ENCODE results near the gene MAML3.
"Not testable (repeated sequence)": the region's sequence is repeated elsewhere in the genome, so short reads cannot be mapped to it uniquely, and the experiment has no call there.

Gene MAML3

DNA sequence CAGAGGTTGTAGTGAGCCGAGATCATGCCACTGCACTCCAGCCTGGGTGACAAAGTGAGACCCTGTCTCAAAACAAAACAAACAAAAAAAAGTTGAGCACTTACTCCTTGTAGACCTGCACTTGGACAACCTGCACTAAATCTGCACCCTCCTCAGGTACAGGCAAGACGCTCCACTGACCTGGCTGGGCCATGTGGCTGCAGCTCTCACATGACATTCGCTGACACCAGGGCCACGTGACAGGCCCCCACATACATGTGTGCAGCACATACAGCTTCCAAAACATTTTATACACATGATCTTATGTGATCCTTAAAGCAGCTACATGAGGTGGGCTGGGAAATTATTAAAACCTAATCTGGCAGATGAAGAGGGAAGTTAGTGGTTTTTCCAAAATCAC, 425.8 kb downstream of the MAML3 start:
- no peak for DNase-seq (ENCODE audit: low read depth in 2 of 2)

DNA sequence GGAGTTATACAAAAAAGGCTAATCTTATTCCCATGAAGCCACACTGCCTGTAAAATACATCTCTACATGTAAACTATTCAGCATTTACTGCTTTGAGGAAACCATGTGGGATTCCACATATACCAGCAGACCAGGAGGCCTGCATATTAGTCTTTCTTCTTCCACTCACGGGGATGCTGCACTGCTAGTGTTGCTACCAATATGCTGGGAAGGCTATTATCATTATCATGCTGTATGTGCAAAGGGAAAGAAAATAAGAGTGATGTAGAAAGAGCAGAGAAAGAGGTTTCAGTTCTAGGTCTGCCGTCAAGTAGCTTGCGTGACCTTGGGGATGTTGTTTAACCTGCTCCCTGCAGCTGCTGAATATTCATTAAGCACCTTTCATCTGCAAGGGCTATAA, 427.4 kb downstream of the MAML3 start:
- no peak for DNase-seq (ENCODE audit: low read depth in 2 of 2)

DNA sequence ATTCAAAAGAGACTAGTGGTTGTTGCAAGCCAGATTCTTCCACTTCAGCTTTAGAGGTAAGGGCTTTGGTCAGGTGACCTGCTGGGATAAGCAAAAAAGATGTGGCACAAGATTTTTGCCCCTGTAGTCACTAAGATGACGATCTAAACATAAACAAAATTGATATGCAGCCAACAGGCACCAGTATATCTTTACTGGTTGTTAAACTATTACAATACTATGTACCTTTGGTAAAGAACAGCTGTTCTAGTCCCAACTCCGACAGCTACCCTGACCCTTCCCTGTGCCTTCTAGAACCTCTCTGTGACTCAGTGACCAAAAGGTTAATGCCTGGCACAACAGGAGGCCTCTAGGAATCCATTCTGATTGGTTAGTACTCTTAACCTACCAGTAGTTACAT, 428.7 kb downstream of the MAML3 start:
- no peak for DNase-seq (ENCODE audit: low read depth in 2 of 2)

DNA sequence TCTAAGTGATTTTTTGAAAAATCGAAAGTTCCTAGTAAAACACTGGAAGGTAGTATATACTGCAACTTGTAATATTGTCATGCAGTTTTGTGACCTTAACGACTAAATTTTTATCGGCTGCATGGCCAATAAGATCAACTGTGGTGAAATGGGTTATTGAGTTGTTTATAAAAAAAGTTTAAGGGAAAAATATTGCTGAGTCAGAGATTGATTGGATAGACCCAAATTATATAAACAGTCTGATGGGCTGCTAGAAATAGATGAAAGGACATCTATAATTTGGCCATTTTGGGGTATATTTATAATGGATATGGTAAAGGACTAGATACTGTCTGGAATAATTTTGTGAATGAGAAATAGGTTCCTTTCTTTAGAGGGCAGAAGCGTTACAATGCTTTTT, 432.2 kb downstream of the MAML3 start:
- no peak for DNase-seq (ENCODE audit: low read depth in 2 of 2)

DNA sequence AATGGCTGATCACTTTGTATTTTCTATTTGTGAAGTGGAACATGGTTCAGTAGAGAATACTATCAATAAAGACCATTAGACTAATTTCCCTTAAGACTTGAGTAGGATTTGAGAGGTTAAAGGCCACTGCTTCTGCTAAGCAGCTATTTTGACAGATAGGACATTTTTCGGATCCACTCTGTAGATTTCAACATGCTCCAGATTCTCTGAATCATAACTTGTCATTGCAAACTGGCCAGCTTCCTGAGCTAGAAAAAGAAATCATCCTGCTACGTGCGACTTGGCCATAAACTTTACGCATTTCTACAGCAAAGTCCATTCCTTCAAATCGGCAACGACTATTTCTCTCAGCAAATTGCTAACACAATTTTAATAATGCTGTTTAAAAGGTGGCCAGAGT, 433.2 kb downstream of the MAML3 start:
- no peak for DNase-seq (ENCODE audit: low read depth in 2 of 2)

DNA sequence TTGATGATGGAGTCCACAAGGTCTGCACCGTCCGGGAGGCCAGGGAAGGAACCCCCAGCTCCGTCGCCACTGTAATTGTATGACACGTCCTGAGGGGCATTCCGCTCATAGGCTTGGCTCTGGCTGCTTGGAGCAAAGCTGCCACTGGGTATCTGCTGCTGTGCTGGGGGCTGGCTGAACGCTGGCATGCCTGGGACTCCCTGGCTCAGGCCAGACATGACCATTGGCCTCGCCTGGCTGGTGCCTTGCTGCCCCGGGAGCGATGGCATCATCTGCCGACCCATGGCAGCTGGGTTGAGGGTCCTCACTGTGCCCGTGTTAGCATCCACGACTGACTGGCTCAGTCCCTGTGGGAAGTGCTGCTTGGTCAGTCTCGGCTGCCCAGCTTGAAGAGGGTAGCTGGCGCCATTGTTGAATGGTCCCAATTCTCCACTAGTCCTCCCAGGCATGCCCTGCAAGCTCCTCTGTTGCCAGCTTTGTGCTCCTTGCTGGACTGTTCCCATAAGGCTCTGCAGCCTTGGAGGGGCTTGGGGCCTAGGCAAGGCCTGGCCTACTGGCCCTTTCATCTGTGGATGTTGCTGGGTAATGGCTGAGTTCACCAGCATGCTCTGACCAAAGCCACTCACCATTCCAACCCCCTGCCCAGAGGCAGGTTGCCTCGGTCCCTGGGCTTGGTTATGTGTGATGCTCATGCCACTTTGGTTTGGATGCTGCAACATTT, 434.4 kb downstream of the MAML3 start:
- DNase-seq (ENCODE audit: low read depth in 2 of 2), result no peak

DNA sequence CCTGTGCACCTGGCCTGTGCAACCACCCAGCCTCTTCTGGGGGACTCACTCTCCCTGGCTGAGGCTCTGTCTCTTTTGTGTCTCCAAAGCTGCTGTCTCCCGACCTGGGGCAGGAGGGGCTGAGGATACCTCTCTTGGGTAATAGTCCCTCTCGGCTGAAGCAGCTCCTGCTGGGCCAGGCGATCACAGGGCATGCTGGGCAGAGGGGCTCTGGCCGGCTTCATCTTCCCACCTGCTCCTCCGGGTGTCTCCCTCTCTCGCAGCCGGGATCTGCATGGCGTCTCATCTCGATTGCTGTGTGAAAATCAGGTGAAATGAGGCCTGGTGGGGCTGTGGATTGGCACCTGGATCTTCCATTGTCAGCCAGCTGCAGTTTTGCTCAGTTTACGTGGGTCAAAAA, 435.2 kb downstream of the MAML3 start:
- no peak for DNase-seq (ENCODE audit: low read depth in 2 of 2)

DNA sequence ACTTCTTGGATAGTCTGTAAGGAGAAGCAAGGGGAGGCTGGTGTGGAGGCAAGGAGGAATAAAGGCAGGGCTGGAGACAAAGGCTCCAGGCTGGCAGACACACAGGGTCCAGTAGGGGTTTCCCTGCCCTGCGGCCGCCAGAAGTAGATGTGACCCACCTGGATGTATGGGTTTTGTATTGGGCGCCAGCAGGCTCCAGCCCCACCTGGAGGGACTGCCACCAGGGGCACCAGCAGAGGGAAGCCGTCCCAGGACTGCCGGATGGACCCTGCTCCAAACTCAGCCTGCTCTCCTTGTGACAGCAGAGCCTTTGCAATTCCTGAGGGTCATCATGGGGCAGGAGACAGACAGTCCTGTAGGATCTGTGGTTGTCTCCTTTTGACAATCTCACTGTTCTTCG, 435.6 kb downstream of the MAML3 start:
- no peak for DNase-seq (ENCODE audit: low read depth in 2 of 2)

DNA sequence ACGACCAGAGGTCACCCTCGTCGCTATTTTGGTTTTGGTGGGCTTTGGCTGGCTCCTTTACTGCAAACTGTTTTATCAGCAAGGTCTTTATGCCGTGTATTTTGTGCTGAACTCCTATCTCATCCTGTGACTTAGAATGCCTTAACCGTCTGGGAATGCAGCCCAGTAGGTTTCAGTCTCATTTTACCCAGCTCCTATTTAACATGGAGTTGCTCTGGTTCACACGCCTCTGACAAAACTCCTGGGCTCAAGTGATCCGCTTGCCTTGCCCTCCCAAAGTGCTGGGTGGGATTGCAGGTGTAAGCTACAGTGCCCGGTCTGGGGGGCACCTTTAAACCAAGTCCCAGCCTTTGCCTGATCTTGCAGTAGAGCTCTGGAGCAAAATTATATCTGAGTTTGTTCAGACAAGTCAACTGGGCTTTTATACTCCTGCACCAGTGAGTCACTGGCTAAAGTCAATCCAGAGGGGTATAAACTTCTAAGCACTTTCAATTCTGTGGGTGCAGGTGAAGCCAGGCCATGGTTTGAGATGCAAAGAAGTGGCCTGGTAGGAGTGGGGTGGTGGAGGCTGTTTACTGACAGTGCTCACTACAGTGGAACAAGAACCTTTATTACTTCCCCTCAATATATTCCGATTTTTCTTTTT, 438.1 kb downstream of the MAML3 start:
- no peak for DNase-seq (ENCODE audit: low read depth in 2 of 2)

DNA sequence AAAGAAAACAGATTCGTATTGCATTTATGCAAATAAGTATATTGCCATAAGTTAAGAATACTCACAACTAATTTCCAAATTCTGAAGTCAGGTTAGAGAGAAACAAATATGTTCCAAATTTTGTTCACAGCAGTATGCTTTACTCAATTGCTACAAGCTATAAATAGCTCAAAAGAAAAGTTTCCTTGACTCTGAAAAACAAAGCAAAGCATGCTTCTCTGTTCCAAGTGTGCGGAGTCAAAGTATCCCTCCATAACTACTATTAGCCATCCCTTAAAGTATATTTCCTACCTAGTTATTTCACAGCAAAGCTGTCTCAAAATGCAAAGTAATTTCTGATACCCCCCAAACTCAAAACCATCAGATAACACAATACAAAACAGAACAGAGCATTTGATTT, 441.1 kb downstream of the MAML3 start:
- no peak for DNase-seq (ENCODE audit: low read depth in 2 of 2)

DNA sequence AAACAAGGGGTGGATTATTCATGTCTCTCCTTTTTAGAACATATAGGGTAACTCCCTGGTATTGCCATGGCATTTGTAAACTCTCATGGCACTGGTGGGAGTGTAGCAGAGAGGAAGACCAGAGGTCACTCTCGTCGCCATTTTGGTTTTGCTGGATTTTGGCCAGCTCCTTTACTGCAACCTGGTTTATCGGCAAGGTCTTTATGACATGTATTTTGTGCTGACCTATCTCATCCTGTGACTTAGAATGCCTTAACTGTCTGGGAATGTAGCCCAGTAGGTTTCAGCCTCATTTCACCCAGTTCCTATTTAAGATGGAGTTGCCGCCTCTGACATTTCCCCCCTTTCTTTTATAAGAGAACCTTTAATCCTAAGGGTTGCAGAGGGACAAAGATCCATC, 442.5 kb downstream of the MAML3 start:
- DNase-seq (ENCODE audit: low read depth in 2 of 2), result no peak

DNA sequence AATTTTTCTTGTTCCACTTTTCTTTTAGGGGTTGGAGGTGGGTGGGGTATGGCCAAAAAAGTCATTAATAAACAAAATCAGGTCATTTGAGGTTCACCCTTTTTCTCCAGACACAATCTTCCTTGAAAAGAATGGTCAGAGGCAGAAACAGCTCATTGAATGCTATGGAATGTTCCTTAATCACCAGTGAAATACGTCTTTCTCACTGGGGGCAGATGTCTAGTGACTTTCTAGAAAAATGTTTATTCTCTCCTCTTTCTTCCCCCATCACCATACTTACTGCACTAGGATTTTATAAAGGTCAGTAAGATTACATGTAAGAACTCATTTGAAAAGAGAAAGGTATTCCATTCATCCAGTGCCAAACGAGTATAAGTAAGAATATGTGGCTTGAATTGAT, 443.9 kb downstream of the MAML3 start:
- no peak for DNase-seq (ENCODE audit: low read depth in 2 of 2)

DNA sequence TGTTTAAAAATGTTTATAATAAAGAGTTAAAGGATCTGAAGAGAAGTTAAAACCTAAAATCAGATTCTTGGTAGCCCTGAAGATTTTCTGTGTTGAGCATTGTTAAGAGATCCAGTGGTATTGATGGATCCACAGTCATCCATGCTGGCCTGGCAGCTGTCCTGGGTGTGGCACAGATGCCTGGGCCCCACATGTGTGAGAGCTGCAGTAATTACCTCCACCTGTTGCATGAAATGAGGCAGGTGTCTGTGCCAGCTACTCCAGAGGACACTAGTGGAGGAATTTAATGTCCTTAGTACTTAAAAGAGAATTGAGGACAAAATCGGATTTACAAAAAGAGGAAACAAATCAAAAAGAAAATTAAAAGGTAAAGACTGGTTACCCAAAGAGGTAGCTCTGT, 444.3 kb downstream of the MAML3 start:
- no peak for DNase-seq (ENCODE audit: low read depth in 2 of 2)

DNA sequence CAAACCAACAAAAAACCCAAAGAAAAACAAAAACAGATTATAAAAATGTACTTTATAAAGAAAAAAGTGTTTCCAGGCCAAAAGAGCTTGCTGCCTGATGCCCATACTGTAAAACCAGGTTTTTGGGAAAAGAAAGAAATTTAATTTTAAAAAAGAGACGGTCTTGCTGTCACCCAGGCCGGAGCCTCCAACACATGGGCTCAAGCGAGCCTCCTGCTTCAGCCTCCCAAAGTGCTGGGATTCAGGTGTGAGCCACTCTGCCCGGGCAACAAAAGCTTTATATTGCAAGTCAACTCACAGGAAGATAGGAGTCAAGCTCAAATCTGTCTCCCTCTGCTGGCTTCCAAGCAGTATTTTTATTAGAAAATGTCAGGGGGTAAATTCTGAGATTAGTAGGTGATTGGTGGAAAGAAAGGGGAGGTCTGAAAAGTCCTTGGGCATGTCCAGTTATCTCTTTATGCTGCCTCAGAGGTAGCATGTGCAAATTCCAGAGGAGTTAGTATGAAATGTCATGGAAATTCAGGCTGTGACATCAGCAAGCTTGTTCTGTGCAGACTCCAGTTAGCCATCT, 449.0 kb downstream of the MAML3 start:
- no peak for DNase-seq (ENCODE audit: low read depth in 2 of 2)

DNA sequence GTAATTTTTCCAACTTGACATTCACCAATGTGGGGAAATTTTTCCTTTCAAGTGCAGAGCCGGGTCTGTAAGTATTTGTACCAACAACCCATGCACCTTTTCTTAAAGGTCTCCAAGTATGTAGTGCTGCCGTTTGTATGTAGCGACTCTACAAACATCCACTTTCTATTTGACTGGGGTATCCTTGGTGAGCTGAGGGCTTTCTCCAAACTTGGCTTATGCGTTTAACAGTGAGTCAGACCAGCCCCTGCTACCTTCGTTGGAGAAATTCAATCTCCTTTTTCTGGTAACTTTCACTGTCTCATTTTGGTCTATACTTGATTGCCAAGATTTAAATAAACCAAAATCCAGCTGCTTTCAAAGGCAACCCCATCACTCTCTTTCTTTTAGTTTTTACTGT, 453.4 kb downstream of the MAML3 start:
- no peak for DNase-seq (ENCODE audit: low read depth in 2 of 2)

DNA sequence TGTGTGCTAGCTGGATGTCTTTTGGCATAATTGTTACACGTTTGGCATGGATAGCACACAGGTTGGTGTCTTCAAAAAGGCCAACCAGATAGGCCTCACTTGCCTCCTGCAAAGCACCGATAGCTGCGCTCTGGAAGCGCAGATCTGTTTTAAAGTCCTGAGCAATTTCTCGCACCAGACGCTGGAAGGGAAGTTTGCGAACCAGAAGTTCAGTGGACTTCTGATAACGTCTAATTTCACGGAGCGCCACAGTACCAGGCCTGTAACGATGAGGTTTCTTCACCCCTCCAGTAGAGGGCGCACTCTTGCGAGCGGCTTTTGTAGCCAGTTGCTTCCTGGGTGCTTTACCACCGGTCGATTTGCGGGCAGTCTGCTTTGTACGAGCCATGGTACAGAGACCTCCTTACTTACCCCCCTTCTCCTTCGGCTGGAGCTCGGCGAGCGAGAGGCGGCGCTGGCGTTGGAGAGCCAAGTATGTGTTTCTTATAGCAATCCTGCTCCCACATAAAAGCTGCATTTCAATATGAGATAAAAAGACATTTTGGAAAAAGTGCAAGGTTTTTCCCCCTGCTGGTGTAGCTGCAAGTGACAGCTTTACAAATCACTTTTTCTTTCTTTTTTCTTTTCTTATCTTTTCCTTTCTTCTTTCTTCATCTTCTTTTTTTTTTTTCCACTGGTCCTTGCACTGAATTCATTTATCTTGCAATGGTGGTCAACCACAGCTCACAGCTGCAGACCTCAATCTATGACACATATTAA, 455.6 kb downstream of the MAML3 start:
- not testable (repeated sequence) for DNase-seq (ENCODE audit: low read depth in 2 of 2)

DNA sequence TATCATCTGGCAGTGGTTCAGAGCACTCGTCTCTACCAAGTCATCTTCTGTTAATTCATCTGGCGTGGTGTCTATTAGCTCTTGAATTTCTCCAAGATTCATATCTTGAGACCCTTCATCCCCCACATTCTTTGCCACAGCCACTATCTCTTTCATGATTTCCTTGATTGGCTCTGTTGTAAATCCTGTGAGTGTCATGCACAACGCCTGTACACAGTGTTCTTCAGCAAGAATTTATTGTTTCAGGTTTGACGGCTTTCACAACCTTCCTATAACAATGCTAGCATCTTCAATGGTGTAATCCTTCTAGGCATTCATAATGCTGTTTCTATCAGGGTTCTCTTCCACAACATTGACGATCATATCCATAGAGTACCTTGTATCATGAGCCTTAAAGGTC, 457.5 kb downstream of the MAML3 start:
- no peak for DNase-seq (ENCODE audit: low read depth in 2 of 2)

DNA sequence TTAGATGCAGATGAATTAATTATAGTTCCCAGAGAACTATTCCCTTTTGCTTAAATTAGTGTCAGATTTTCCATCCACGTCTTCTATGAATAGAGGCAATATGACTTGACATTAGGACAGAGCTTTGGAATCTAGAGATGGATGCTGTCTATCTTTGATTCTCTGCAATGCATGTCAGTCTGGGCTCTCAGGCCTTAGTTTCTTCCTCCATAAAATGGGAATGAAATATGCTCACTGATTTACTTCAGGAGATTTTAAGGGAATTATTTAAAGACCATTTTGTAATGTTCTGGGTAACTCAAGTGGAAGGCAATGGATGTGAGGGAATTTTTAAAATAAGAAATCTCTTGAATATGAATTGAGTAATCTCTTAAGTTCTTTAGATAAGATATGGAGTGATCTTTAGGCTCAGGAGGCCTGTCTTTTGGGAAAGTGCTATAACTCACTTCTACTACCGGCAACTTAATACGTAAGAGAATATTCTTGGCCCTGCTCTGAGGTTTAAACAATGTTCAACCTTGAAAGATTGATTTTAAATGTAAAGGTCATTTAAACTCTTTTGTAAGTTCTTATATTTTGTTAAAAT, 459.4 kb downstream of the MAML3 start:
- no peak for DNase-seq (ENCODE audit: low read depth in 2 of 2)

DNA sequence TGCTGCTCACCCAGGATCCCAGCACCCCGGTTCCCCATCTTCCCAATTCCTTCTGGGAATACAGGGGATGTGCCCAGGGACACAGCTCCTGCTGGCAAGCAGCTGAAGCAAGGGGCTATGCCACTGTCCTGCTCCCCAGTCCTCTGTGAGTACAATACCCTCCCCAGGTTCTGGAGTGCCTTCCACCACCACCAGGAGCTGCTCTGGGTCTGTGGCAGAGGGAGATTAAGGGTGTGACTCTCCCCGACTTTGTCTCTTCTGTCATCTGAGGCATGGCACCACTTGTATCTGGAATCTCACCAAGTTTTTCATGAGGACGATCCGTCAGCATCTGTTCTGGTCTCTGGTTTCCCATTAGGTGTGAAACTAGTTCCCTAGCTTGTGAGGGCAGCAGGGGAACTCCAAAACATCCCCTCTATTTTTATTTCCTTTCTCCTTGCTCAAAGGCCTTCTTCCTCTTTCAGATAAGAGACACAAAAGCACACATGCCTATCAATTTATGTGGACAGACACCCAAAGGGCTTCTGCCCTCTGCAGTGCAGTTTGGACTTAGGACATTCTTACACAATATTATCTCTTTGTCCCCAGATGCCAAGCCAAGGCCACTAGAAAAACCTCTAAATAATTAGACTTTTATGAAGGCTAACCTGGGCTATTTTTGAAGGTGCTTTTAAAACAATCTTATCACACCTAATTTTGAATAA, 461.5 kb downstream of the MAML3 start:
- DNase-seq (ENCODE audit: low read depth in 2 of 2), result no peak

DNA sequence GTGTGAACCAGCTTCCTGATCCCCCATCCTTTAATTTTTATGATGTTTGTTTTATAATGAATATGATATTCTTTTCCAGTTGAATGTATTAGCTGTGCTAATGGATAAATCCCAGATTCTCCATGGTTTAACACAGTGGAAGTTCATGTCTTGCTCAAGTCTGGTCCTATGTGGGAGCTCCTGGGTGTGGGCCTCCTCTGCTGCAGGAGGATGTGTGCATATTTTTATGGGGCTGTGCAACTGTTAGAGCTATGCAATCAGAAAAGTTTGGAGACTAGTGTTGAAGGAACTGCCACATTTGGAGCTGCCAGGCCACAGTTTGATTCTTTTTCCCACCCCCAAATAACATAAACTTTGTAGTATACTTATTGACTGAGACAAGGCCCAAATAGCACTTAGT, 463.6 kb downstream of the MAML3 start:
- no peak for DNase-seq (ENCODE audit: low read depth in 2 of 2)

DNA sequence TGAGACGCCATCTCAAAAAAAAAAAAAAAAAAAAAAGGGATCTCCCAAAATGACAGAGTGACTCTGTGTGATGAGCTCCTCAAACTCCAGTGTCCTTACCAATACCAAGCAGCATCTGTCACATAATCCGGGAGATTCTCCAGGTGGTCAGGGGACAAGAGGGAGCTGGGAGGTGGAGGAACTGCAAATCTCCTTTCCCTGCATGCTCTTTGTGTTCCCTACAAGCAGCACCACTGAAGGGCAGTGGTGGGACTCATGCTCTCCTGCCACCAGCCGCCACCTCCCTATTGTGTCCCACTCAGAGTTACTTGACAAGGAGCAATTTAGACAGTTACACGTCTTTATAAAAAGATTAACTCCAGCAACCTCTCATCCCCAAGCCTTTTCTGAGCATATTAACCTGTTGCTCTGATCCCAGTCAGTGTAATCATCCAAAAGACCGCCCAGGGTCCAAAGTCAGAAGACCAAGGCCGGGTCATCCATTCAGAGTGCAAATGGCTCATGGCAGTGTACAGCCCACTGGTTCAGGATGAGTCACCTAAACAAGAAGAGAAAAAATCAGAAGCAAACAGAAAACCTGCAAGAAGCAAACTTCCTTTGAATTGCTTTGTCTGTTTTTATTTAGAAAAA, 464.8 kb downstream of the MAML3 start:
- DNase-seq (ENCODE audit: low read depth in 2 of 2), result no peak

Measured in stimulated activated CD4-positive, alpha-beta T cell treated with anti-CD3 and anti-CD28 coated beads, Interleukin-1b, Interleukin-23, amount 100 ng/mL, for 4 hours (primary cell).